ENCODE results near the gene C4orf50. TPM values are rescaled to one million over a fixed set of nuclear protein-coding genes. Genes with fewer than 3 reads are reported as not detected.

The C4orf50 gene
- total RNA-seq, 1 experiment from 2014 or later: 0.07 TPM

- in situ Hi-C loops (cut with HindIII; ENCODE audit: low pct_unique_long_range_greater_than_20kb, low sequenced_read_pairs): no loop called here
- DNase-seq (ENCODE audit: low read depth): no peak
Observed at GRCh38 chr4:5892323-5893003, 125.8 kb downstream of the C4orf50 start.

- in situ Hi-C loops (cut with HindIII; ENCODE audit: low pct_unique_long_range_greater_than_20kb, low sequenced_read_pairs): no loop called here
- no peak for DNase-seq (ENCODE audit: low read depth)
Observed at GRCh38 chr4:5891563-5892322, 126.5 kb downstream of the C4orf50 start.

GRCh38 chr4:5890063-5890727 lies 128.0 kb downstream of the C4orf50 start:
- no peak for DNase-seq (ENCODE audit: low read depth)
- in situ Hi-C loops (cut with HindIII; ENCODE audit: low pct_unique_long_range_greater_than_20kb, low sequenced_read_pairs): no loop called here

GRCh38 chr4:5889002-5889696 lies 129.1 kb downstream of the C4orf50 start:
- no peak for DNase-seq (ENCODE audit: low read depth)
- in situ Hi-C loops (cut with HindIII; ENCODE audit: low pct_unique_long_range_greater_than_20kb, low sequenced_read_pairs): no loop called here

- no peak for DNase-seq (ENCODE audit: low read depth)
- in situ Hi-C loops (cut with HindIII; ENCODE audit: low pct_unique_long_range_greater_than_20kb, low sequenced_read_pairs): no loop called here
Observed at GRCh38 chr4:5888222-5889001, 129.8 kb downstream of the C4orf50 start.

- in situ Hi-C loops (cut with HindIII; ENCODE audit: low pct_unique_long_range_greater_than_20kb, low sequenced_read_pairs): no loop called here
- no peak for DNase-seq (ENCODE audit: low read depth)
Observed at GRCh38 chr4:5887361-5888221, 130.6 kb downstream of the C4orf50 start.

GRCh38 chr4:5887011-5887360 lies 131.2 kb downstream of the C4orf50 start:
- DNase-seq (ENCODE audit: low read depth): no peak
- in situ Hi-C loops (cut with HindIII; ENCODE audit: low pct_unique_long_range_greater_than_20kb, low sequenced_read_pairs): no loop called here

- in situ Hi-C loops (cut with HindIII; ENCODE audit: low pct_unique_long_range_greater_than_20kb, low sequenced_read_pairs): no loop called here
- no peak for DNase-seq (ENCODE audit: low read depth)
Observed at GRCh38 chr4:5885733-5886132, 132.5 kb downstream of the C4orf50 start.

GRCh38 chr4:5884796-5885195 lies 133.4 kb downstream of the C4orf50 start:
- no peak for DNase-seq (ENCODE audit: low read depth)
- in situ Hi-C loops (cut with HindIII; ENCODE audit: low pct_unique_long_range_greater_than_20kb, low sequenced_read_pairs): no loop called here

GRCh38 chr4:5883916-5884315 lies 134.3 kb downstream of the C4orf50 start:
- in situ Hi-C loops (cut with HindIII; ENCODE audit: low pct_unique_long_range_greater_than_20kb, low sequenced_read_pairs): no loop called here
- no peak for DNase-seq (ENCODE audit: low read depth)

- DNase-seq (ENCODE audit: low read depth): no peak
- in situ Hi-C loops (cut with HindIII; ENCODE audit: low pct_unique_long_range_greater_than_20kb, low sequenced_read_pairs): no loop called here
Observed at GRCh38 chr4:5882947-5883346, 135.3 kb downstream of the C4orf50 start.

- no peak for DNase-seq (ENCODE audit: low read depth)
- in situ Hi-C loops (cut with HindIII; ENCODE audit: low pct_unique_long_range_greater_than_20kb, low sequenced_read_pairs): no loop called here
Observed at GRCh38 chr4:5881340-5881739, 136.9 kb downstream of the C4orf50 start.

GRCh38 chr4:5878359-5878758 lies 139.9 kb downstream of the C4orf50 start:
- DNase-seq (ENCODE audit: low read depth): no peak

GRCh38 chr4:5877392-5877791 lies 140.8 kb downstream of the C4orf50 start:
- in situ Hi-C loops (cut with HindIII; ENCODE audit: low pct_unique_long_range_greater_than_20kb, low sequenced_read_pairs): no loop called here
- no peak for DNase-seq (ENCODE audit: low read depth)

More at GRCh38 chr4:5878359-5878758, 139.9 kb downstream of the C4orf50 start:
- in situ Hi-C loops (cut with HindIII; ENCODE audit: low pct_unique_long_range_greater_than_20kb, low sequenced_read_pairs): no loop called here

GRCh38 chr4:5874811-5875449 lies 143.3 kb downstream of the C4orf50 start:
- no peak for DNase-seq (ENCODE audit: low read depth)

GRCh38 chr4:5870701-5871100 lies 147.5 kb downstream of the C4orf50 start:
- no peak for DNase-seq (ENCODE audit: low read depth)
- in situ Hi-C loops (cut with HindIII; ENCODE audit: low pct_unique_long_range_greater_than_20kb, low sequenced_read_pairs): no loop called here

More at GRCh38 chr4:5874811-5875449, 143.3 kb downstream of the C4orf50 start:
- in situ Hi-C loops (cut with HindIII; ENCODE audit: low pct_unique_long_range_greater_than_20kb, low sequenced_read_pairs): no loop called here

Measured in Caki2 (cell line).